Gastrocnemius medialis (tissue), 4 donors: ENCODE measurements around the gene DRAM1.

Source experiments
- CTCF ChIP-seq, 5 experiments: fragments of 450-650 bp in 3 of 5; fragments of 200-600 bp in 2 of 5; sonication (generic) in 2 of 5; IDR thresholded peaks in 4 of 5; conservative IDR thresholded peaks in 1 of 5; 1 replicate in 4 of 5; 2 replicates in 1 of 5; pipeline ENCODE4 v1.5.1; 2016 to 2019; ENCODE audit warnings: antibody characterized with exemption in 5 of 5, mild to moderate bottlenecking in 3 of 5, moderate library complexity in 3 of 5
- POLR2A ChIP-seq, 2 donors: fragments of 450-650 bp; IDR thresholded peaks; one replicate each; pipeline ENCODE4 v1.6.1; 2017; ENCODE audit warnings: antibody characterized with exemption in 2 of 2, mild to moderate bottlenecking in 2 of 2, moderate library complexity in 2 of 2

DNA sequence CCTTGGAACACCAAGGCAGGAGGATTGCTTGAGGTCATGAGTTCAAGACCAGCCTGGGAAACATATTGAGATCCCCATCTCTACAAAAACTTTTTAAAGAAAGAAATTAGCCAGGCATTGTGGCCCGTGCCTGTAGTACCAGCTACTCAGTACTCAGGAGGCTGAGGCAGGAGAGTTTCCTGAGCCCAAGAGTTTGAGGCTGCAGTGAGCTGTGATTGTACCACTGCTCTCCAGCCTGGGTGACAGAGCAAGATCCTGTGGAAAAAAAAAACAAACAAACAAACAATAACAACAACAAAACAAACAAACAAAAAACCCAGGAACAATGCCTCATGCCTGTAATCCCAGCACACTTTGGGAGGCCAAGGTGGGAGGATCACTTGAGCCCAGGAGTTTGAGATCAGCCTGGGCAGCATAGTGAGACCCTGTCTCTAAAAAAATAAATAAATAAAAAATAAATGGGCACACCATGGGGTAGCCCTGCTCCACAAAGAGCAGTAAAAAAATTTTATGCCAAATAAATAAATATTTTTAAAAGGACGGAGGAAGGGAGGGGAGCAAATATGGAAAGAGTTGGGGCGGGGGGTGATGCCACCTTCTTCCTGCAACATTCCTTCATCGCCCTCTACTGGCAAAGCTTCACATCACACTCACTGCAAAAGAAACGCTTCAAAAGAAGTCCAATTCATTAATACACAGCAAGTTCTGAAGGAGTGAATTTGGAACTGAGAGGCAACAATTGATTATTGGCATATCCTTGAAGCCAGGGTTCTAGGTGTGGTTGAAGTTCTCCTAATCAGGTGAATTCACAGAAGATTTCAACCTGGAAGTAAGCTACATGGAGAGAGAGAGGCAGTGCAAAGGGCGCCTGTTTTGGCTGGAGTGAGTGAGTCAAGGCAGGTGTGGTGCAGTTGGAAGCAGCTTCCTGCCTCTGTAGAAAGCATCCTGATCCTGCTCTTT, 37.8 kb upstream of the DRAM1 start:
- TF ChIP-seq CTCF (IDR thresholded peaks at IDR 0.05 in 4 of 5, conservative IDR thresholded peaks at IDR 0.05 in 1 of 5) (peak; percentile 73 to 90 (median 82)), POLR2A (IDR thresholded peaks at IDR 0.05) (no peak)
